Measurements from ENCODE around the gene PKP4. TPM values are rescaled to one million over a fixed set of nuclear protein-coding genes. Genes with fewer than 3 reads are reported as not detected.

PKP4 gene
- total RNA-seq, 1 donor from 2014 or later: 48.7 TPM

GRCh38 chr2:158719403-158719802 is 262.7 kb downstream of the PKP4 start:
- no peak for ATAC-seq

- peak; percentile 49 for ATAC-seq
Observed at GRCh38 chr2:158722266-158723105, 265.7 kb downstream of the PKP4 start.

- ATAC-seq: no peak
Observed at GRCh38 chr2:158723181-158723838, 266.6 kb downstream of the PKP4 start.

- peak; percentile 65 for ATAC-seq
Observed at GRCh38 chr2:158723921-158724802, 267.4 kb downstream of the PKP4 start.

GRCh38 chr2:158724803-158725381 is 268.1 kb downstream of the PKP4 start:
- ATAC-seq: peak; percentile 62

- ATAC-seq: peak; percentile 49
Observed at GRCh38 chr2:158725441-158725891, 268.7 kb downstream of the PKP4 start.

- ATAC-seq: peak; percentile 53
Observed at GRCh38 chr2:158726911-158727592, 270.3 kb downstream of the PKP4 start.

- no peak for ATAC-seq
Observed at GRCh38 chr2:158728422-158728821, 271.7 kb downstream of the PKP4 start.

- ATAC-seq: no peak
Observed at GRCh38 chr2:158729451-158729850, 272.7 kb downstream of the PKP4 start.

GRCh38 chr2:158729873-158730620 is 273.3 kb downstream of the PKP4 start:
- no peak for ATAC-seq

- no peak for ATAC-seq
Observed at GRCh38 chr2:158730621-158731140, 273.9 kb downstream of the PKP4 start.

GRCh38 chr2:158731386-158731785 is 274.6 kb downstream of the PKP4 start:
- ATAC-seq: no peak

Other genes starting within 250 kb of the PKP4 start
- 0.32 TPM for gene CCDC148, start 199 bp upstream of the PKP4 start, total RNA-seq

All from esophagus mucosa (tissue), 1 donor.